OCI-LY3 (cell line): Measurements from ENCODE around the gene BCR.

Source experiments
- H2AFZ ChIP-seq: fragments of 200-600, 300-600 bp; shearing (Covaris generic); 2 replicates; pipeline ENCODE4 v1.6.0; 2014; ENCODE audit warnings: antibody characterized with exemption, low read depth, low read length
- H3K27ac ChIP-seq: fragments of 200-600, 300-600 bp; sonication (generic); 2 replicates; pipeline ENCODE4 v1.5.1; 2014; ENCODE audit warnings: mild to moderate bottlenecking, low read length, moderate library complexity, mixed read lengths
- H3K27me3 ChIP-seq: fragments of 200-600, 300-600 bp; sonication (generic); 2 replicates; pipeline ENCODE4 v1.6.1; 2014; ENCODE audit warnings: low read depth, low read length, mixed read lengths
- H3K36me3 ChIP-seq: fragments of 200-600, 300-600 bp; sonication (generic); replicated peaks from 2 replicates; pipeline ENCODE3; 2014; ENCODE audit warnings: low read depth, low read length, mixed read lengths
- H3K4me1 ChIP-seq: fragments of 300-600, 200-600 bp; sonication (generic); 2 replicates; pipeline ENCODE4 v1.6.1; 2014; ENCODE audit warnings: low read length, mixed read lengths
- H3K4me2 ChIP-seq: fragments of 200-600, 300-600 bp; sonication (generic); 2 replicates; pipeline ENCODE4 v1.6.1; 2014; ENCODE audit warnings: low read length, mixed read lengths
- H3K4me3 ChIP-seq: fragments of 300-600, 200-600 bp; sonication (generic); 2 replicates; pipeline ENCODE4 v1.5.1; 2014; ENCODE audit warnings: antibody characterized with exemption, mild to moderate bottlenecking, low read length, moderate library complexity
- H3K79me2 ChIP-seq: fragments of 300-600, 200-600 bp; shearing (Covaris generic); 2 replicates; pipeline ENCODE4 v1.6.1; 2014; ENCODE audit warnings: mild to moderate bottlenecking, low read length, mixed read lengths
- H3K9ac ChIP-seq: fragments of 300-600, 200-600 bp; shearing (Covaris generic); 2 replicates; pipeline ENCODE4 v1.6.0; 2014; ENCODE audit warnings: mild to moderate bottlenecking, low read length, moderate library complexity
- H3K9me3 ChIP-seq: fragments of 200-600, 300-600 bp; shearing (Covaris generic); 2 replicates; pipeline ENCODE4 v1.6.1; 2014; ENCODE audit warnings: low read length, mixed read lengths; ENCODE audit not compliant: insufficient read depth
- H4K20me1 ChIP-seq: fragments of 200-600, 300-600 bp; sonication (generic); 2 replicates; pipeline ENCODE4 v1.6.1; 2016; ENCODE audit warnings: low read length, mixed read lengths; ENCODE audit not compliant: insufficient read depth
- EZH2phosphoT487 ChIP-seq: fragments of 200-600 bp; shearing (Covaris generic); IDR thresholded peaks from 2 replicates; pipeline ENCODE4 v1.6.1; 2018; ENCODE audit warnings: antibody characterized with exemption, mixed run types, low read depth
- TF ChIP-seq, protein P1 (sequence below): fragments of 200-600, 300-600 bp; sonication (generic); IDR thresholded peaks from 2 replicates; pipeline ENCODE4 v1.5.1; 2014; ENCODE audit warnings: antibody characterized with exemption, low read length, low read depth

Gene BCR

GRCh38 chr22:23213022-23213555, 32.8 kb downstream of the BCR start:
- H3K27ac ChIP-seq = no peak overlapping the region
- no peaks in the 10 kb centered on the region for H3K27me3 ChIP-seq
- H3K36me3 ChIP-seq = no peaks in the 10 kb centered on the region
- TF ChIP-seq, protein P1, sequence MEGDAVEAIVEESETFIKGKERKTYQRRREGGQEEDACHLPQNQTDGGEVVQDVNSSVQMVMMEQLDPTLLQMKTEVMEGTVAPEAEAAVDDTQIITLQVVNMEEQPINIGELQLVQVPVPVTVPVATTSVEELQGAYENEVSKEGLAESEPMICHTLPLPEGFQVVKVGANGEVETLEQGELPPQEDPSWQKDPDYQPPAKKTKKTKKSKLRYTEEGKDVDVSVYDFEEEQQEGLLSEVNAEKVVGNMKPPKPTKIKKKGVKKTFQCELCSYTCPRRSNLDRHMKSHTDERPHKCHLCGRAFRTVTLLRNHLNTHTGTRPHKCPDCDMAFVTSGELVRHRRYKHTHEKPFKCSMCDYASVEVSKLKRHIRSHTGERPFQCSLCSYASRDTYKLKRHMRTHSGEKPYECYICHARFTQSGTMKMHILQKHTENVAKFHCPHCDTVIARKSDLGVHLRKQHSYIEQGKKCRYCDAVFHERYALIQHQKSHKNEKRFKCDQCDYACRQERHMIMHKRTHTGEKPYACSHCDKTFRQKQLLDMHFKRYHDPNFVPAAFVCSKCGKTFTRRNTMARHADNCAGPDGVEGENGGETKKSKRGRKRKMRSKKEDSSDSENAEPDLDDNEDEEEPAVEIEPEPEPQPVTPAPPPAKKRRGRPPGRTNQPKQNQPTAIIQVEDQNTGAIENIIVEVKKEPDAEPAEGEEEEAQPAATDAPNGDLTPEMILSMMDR = no peak
- TF ChIP-seq EZH2phosphoT487 = no peak
- no peak overlapping the region for H3K9ac ChIP-seq
- H3K79me2 ChIP-seq = no peaks in the 10 kb centered on the region
- 0 out of 2 replicates have a peak, but pooled peaks cover 3% of the 10 kb centered on the region for H3K4me1 ChIP-seq
- no peak overlapping the region for H2AFZ ChIP-seq
- no peak overlapping the region for H3K4me2 ChIP-seq
- H3K4me3 ChIP-seq = no peak overlapping the region
- H3K9me3 ChIP-seq = no peaks in the 10 kb centered on the region
- no peaks in the 10 kb centered on the region for H4K20me1 ChIP-seq

- H3K9ac ChIP-seq = no peak overlapping the region
- no peak overlapping the region for H2AFZ ChIP-seq
- H4K20me1 ChIP-seq = no peaks in the 10 kb centered on the region
- 0 out of 2 replicates have a peak, but pooled peaks cover 3% of the 10 kb centered on the region for H3K4me1 ChIP-seq
- TF ChIP-seq EZH2phosphoT487 = no peak
- TF ChIP-seq, protein P1 = no peak
- H3K27me3 ChIP-seq = peaks cover under 1% of the 10 kb centered on the region; the same call in 1 of the 2 replicates
- H3K79me2 ChIP-seq = no peaks in the 10 kb centered on the region
- H3K4me2 ChIP-seq = no peak overlapping the region
- H3K4me3 ChIP-seq = no peak overlapping the region
- no peaks in the 10 kb centered on the region for H3K9me3 ChIP-seq
- no peaks in the 10 kb centered on the region for H3K36me3 ChIP-seq
- no peak overlapping the region for H3K27ac ChIP-seq
Observed at GRCh38 chr22:23213581-23214334, 33.4 kb downstream of the BCR start.

DNA sequence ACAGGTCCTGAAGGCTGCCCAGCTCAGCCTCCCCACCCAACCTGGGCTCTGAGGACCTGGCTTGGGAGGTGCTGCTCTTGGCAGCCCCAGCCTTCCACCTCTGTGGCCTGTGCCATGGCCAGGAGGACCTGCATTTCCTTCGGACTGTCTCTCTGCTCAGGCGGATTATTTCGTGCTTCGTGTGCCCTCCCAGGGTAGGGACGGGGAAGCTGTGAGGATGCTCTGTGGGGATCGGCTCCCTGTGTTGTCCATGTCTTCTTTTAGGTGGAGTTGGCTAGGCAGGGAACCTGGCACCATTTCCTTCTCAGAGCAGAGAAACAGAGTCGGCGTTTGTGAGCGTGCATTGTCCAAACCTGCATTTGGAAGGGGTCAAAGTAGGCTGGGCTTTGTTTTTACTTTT, 34.1 kb downstream of the BCR start:
- Histone ChIP-seq H4K20me1 (0 out of 2 replicates have a peak, but pooled peaks cover 3% of the 10 kb centered on the region), H3K79me2 (no peaks in the 10 kb centered on the region), H3K4me1 (peaks cover 9% of the 10 kb centered on the region), H3K4me2 (no peak overlapping the region), H3K27ac (no peak overlapping the region), H3K27me3 (peaks cover 7% of the 10 kb centered on the region), H3K36me3 (no peaks in the 10 kb centered on the region), H2AFZ (no peak overlapping the region), H3K9me3 (no peaks in the 10 kb centered on the region), H3K4me3 (no peak overlapping the region), H3K9ac (no peak overlapping the region)
- TF ChIP-seq EZH2phosphoT487 = no peak
- TF ChIP-seq, protein P1 = no peak
